Smooth muscle cell (in vitro differentiated cells): ENCODE data around the gene VSTM4. TPM values are rescaled to one million over a fixed set of nuclear protein-coding genes. Genes with fewer than 3 reads are reported as not detected.

Experiments
- DNase-seq: peaks from one replicate; lab custom pipeline; 2025; ENCODE audit not compliant: unreplicated experiment; lab: John Stamatoyannopoulos, UW
- H2AFZ ChIP-seq: fragments of 200-600 bp; sonication (generic); 2 replicates; pipeline ENCODE4 v1.6.0; 2016; ENCODE audit warnings: antibody characterized with exemption, low read depth, mild to moderate bottlenecking
- H3F3A ChIP-seq: fragments of 200-600 bp; sonication (generic); 2 replicates; pipeline ENCODE4 v1.6.0; 2017; ENCODE audit warnings: antibody characterized with exemption, low read depth
- H3K27ac ChIP-seq: fragments of 200-600 bp; sonication (generic); 2 replicates; pipeline ENCODE4 v1.5.1; 2016; ENCODE audit warnings: low read depth, mild to moderate bottlenecking
- H3K27me3 ChIP-seq: fragments of 200-600 bp; sonication (generic); 2 replicates; pipeline ENCODE4 v1.6.1; 2016; ENCODE audit warnings: low read depth, mild to moderate bottlenecking
- H3K36me3 ChIP-seq: fragments of 200-600 bp; sonication (generic); 2 replicates; pipeline ENCODE4 v1.5.1; 2016; ENCODE audit warnings: low read depth
- H3K4me1 ChIP-seq: fragments of 200-600 bp; sonication (generic); 2 replicates; pipeline ENCODE4 v1.5.1; 2016; ENCODE audit warnings: low read depth
- H3K4me2 ChIP-seq: fragments of 200-600 bp; sonication (generic); 2 replicates; pipeline ENCODE4 v1.6.0; 2016; ENCODE audit warnings: mild to moderate bottlenecking
- H3K4me3 ChIP-seq: fragments of 200-600 bp; sonication (generic); 2 replicates; pipeline ENCODE4 v1.5.1; 2016; ENCODE audit warnings: mild to moderate bottlenecking
- H3K79me2 ChIP-seq: fragments of 200-600 bp; sonication (generic); 2 replicates; pipeline ENCODE4 v1.6.0; 2016; ENCODE audit warnings: low read depth, mild to moderate bottlenecking
- H3K9ac ChIP-seq: fragments of 200-600 bp; sonication (generic); 2 replicates; pipeline ENCODE4 v1.6.0; 2016; ENCODE audit warnings: low read depth
- H3K9me3 ChIP-seq: fragments of 200-600 bp; sonication (generic); replicated peaks from 2 replicates; pipeline ENCODE4 v1.5.1; 2016; ENCODE audit warnings: low read depth
- H4K20me1 ChIP-seq: fragments of 200-600 bp; sonication (generic); 2 replicates; pipeline ENCODE4 v1.6.0; 2016; ENCODE audit warnings: low read depth
- CTCF ChIP-seq: fragments of 200-600 bp; sonication (generic); IDR thresholded peaks from 2 replicates; pipeline ENCODE4 v1.5.1; 2017; ENCODE audit warnings: borderline replicate concordance, mild to moderate bottlenecking, antibody characterized with exemption; ENCODE audit not compliant: insufficient read depth, poor library complexity, severe bottlenecking
- WGBS: methylation state at CpG from one replicate; pipeline ENCODE4 v1.1.7; 2016; ENCODE audit warnings: low lambda C conversion rate; 5-methylcytosine and 5-hydroxymethylcytosine counted together
- polyA plus RNA-seq: library from polyadenylated mRNA; unstranded; fragments of >200 nt; fragmentation: Nextera tagmentation; extraction: Ambion mirVana; gene quantifications from 2 replicates; pipeline ENCODE4 v1.2.1, GENCODE V29; 2016
- total RNA-seq: library from RNA; depleted of rRNA; stranded (reverse); fragments of >200 nt; gene quantifications from 2 replicates; pipeline ENCODE4 v1.2.3, GENCODE V29; 2014

The VSTM4 gene
- total and polyA plus RNA-seq, 2 experiments from 2014 or later = 5.1 to 7.7 TPM

DNA sequence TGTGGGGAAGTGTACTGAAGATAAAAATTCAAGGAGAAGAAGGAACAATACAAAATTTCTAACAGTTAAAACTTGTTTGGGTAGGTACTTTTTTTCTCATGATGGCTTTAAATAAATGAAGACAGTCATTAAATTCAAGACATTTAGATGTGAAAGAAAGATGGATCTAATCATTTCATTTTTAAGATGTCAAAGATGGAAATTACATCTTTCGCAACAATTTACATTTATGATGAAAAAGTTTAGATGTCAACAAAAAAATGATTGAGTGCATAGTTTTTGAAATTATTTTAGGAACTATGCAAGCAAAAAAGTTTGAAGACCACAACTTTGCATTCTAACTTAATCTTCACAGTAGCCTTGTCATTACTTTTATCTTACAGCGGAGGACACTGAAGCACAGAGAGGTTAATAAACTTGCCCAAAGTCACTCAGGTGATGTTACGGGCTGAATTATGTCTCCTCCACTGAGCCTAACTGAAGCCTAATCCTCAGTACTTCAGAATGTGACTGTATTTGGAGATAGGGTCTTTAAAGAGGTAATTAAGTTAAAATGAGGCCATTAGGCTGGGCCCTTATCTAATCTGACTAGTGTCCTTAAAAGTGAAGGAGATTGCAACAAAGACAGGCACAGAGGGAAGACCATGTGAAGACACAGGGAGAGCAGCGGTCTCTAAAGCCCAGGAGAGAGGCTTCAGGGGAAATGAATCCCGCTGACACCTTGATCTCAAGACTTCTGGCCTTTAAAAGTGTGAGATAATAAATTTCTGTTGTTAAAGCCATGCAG, 48.2 kb downstream of the VSTM4 start:
- no peak overlapping the region for H2AFZ ChIP-seq
- WGBS = 58% methylated on average over 5 of the region's 5 CpGs
- H3K36me3 ChIP-seq = peaks cover 2% of the 10 kb centered on the region
- no peaks in the 10 kb centered on the region for H3K4me1 ChIP-seq
- H3K4me2 ChIP-seq = no peak overlapping the region
- no peak overlapping the region for H3K9ac ChIP-seq
- no peaks in the 10 kb centered on the region for H4K20me1 ChIP-seq
- no peak for TF ChIP-seq CTCF
- no peaks in the 10 kb centered on the region for H3F3A ChIP-seq
- peaks cover 14% of the 10 kb centered on the region for H3K27me3 ChIP-seq
- H3K9me3 ChIP-seq = peaks cover 10% of the 10 kb centered on the region
- H3K27ac ChIP-seq = no peak overlapping the region
- H3K4me3 ChIP-seq = no peak overlapping the region
- DNase-seq = no peak
- no peaks in the 10 kb centered on the region for H3K79me2 ChIP-seq

DNA sequence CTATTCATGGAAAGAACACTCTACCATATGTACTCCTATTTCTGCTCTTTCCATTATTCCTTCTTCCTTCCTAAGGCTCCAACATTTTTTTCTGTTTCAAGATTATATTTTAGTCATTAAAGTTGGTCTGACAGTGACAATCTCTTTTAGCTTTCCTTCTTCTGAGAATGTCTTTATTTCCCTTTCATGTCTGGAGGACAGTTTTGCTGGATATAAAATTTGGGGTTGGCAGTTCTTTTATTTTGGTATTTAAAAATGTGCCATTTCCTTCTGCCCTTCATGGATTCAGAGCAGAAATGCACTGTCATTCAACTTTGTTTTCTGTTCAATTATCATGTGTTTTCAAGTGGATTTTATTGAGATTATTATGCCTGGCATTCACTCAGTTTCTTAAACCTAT, 53.1 kb downstream of the VSTM4 start:
- no peaks in the 10 kb centered on the region for H3F3A ChIP-seq
- no peak overlapping the region for H3K4me3 ChIP-seq
- H4K20me1 ChIP-seq = no peaks in the 10 kb centered on the region
- H3K36me3 ChIP-seq = peaks cover 2% of the 10 kb centered on the region
- no peak overlapping the region for H3K4me2 ChIP-seq
- no peaks in the 10 kb centered on the region for H3K79me2 ChIP-seq
- DNase-seq = no peak
- H2AFZ ChIP-seq = no peak overlapping the region
- no peak overlapping the region for H3K27ac ChIP-seq
- H3K27me3 ChIP-seq = peaks cover 9% of the 10 kb centered on the region
- no peaks in the 10 kb centered on the region for H3K4me1 ChIP-seq
- no peak for TF ChIP-seq CTCF
- peaks cover 11% of the 10 kb centered on the region for H3K9me3 ChIP-seq
- no peak overlapping the region for H3K9ac ChIP-seq

GRCh38 chr10:49061667-49062066, 53.7 kb downstream of the VSTM4 start:
- no peaks in the 10 kb centered on the region for H4K20me1 ChIP-seq
- H2AFZ ChIP-seq = no peak overlapping the region
- H3F3A ChIP-seq = no peaks in the 10 kb centered on the region
- H3K36me3 ChIP-seq = peaks cover 2% of the 10 kb centered on the region
- no peaks in the 10 kb centered on the region for H3K4me1 ChIP-seq
- no peak overlapping the region for H3K4me2 ChIP-seq
- no peak for TF ChIP-seq CTCF
- no peak for DNase-seq
- H3K27me3 ChIP-seq = peaks cover 9% of the 10 kb centered on the region
- H3K9me3 ChIP-seq = peaks cover 11% of the 10 kb centered on the region
- no peaks in the 10 kb centered on the region for H3K79me2 ChIP-seq
- H3K27ac ChIP-seq = no peak overlapping the region
- H3K4me3 ChIP-seq = no peak overlapping the region
- WGBS = 100% methylated on average over 1 of the region's 1 CpG
- H3K9ac ChIP-seq = no peak overlapping the region
